Fibroblast of gingiva (primary cell): ENCODE data around the gene RGL1.

Experiments used
- DNase-seq: peaks from one replicate; pipeline ENCODE4 v3.0.0-alpha.2; 2011; ENCODE audit warnings: low read depth

Gene RGL1

GRCh38 chr1:183821889-183822611 is 17.1 kb downstream of the RGL1 start:
- DNase-seq = peak; percentile 68

DNA sequence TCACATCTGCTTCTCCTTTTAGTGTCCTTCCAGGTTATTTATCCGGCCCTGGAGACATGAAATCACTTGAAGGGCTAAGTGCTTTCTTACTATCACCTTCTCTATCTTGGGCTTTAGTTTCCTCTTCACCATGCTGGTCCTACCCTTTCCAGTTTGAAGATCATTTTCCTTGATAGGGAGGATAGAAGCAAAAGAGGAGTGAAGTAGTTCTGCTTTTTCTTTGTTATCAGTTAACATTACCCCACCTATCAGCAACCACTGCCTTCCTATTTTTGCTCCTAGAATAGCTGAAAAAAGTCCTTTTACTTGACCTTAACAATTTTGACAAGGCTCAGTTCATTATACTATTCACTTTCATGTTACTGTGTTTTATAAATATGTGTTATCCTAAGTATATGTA is 19.4 kb downstream of the RGL1 start:
- DNase-seq = no peak

DNA sequence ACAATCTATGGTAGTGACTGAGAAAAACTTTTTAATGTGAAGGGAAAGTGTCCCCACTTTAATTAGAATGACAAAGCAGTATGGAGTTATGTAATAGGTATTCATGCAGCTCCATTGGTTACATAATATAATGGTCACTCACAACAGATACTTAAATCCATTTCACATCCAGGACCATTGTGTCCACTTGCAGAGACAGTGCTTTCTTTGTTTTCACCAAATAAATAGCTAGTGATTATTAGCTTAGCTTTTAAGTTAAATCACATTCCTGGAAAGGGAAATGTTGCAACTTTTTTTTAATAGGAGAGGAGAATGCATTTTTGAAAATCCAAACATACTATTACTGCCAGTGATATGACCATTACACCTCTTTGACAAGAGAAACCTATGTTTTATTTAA is 22.9 kb downstream of the RGL1 start:
- DNase-seq = no peak

- no peak for DNase-seq
Observed at GRCh38 chr1:183830389-183830788, 25.5 kb downstream of the RGL1 start.

GRCh38 chr1:183831311-183831710 is 26.4 kb downstream of the RGL1 start:
- no peak for DNase-seq

DNA sequence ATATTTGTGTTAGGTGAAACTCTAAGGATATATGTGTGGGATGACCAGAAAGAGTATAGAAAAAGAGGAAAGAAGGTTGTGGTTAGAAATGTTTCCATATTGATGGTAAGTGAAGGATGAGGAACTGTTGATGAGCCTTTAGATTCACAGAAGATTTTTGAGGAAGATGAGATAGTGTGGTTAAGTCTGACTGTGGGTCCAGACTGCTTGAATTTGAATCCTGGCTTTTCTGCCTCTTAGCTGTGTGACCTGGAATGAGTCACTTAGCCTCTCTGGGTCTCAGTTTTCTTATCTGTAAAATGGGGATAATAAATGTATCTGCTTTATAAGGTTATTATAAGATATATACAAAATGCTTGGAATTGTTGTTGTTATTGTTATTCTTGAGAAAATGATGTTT is 27.5 kb downstream of the RGL1 start:
- no peak for DNase-seq

GRCh38 chr1:183834568-183834967 is 29.6 kb downstream of the RGL1 start:
- DNase-seq = no peak

GRCh38 chr1:183836598-183836997 is 31.7 kb downstream of the RGL1 start:
- no peak for DNase-seq

- DNase-seq = no peak
Observed at GRCh38 chr1:183837062-183837461, 32.1 kb downstream of the RGL1 start.

DNA sequence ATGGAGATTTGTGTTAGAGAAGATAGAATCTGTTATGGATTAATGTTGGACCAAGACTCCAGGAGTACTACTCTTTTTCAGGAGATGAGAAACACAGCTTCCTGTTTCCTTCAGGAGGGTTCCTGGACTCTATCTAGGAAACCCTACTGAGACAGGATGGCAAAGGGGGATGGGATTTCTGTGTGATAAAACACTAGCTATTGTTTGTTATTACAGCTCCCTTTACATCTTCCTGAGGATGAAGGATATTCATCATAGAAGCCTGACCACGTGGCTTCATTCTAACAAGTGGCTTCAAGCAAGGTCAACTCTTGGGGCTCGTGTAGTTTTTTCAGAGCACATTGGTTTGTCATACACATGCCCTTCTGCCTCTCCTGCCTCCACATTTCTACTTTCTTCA is 33.3 kb downstream of the RGL1 start:
- DNase-seq = no peak

DNA sequence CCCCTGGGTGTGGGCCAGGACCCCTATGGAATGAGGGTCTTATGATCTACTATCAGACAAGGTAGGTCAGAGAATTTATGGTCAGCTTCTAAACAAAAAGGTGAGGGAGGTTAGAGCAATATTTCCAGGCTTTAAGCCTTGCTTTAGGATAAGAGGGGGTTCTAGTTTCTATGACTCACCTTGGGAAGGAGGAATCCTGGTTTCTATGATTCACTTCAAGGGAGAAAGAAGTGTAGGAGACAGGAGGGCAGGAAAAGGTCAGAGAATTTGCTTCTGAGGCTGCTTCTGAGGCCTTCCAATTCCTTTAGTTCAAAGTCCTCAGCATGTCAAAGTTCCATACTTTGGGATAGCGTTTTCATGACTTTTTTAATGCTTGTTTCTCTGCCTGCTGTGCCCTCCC is 35.2 kb downstream of the RGL1 start:
- DNase-seq = no peak

DNA sequence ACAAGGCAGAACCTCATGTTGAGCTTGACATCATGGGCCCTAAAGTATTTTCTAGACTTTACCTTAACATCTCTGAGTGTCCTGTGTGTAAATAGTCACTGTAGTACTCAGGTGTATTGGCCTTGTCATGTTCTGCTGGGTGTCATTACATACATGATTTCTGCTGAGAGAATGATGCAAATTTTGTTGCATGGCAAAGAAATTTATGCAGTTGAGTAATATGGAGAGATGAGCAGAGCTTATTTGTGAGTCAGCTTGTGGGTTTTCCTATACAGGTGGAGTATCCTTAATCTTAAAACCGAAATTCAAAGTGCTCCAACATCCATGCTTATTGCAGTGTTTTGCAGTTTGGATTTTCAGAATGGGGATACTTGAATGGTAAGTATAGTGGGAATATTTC is 36.6 kb downstream of the RGL1 start:
- DNase-seq = peak; percentile 28

GRCh38 chr1:183841950-183842794 is 37.3 kb downstream of the RGL1 start:
- peak; percentile 96 for DNase-seq

DNA sequence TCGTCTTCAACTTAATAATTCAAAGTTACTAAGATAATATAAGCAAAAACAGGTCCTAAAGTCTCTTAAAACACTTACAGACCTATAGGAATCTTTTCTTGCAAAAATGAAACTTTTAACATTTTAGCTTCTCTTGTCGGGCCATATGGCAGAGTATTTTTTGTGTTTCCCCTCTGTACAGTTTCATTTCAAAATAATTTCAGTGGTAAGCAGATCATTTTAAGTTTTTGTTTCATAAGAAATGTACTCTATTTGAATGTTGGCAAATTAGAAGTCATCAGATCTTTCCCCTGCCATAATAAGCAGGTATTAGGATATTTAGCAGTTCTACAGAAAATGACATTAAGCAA is 37.9 kb downstream of the RGL1 start:
- no peak for DNase-seq

DNA sequence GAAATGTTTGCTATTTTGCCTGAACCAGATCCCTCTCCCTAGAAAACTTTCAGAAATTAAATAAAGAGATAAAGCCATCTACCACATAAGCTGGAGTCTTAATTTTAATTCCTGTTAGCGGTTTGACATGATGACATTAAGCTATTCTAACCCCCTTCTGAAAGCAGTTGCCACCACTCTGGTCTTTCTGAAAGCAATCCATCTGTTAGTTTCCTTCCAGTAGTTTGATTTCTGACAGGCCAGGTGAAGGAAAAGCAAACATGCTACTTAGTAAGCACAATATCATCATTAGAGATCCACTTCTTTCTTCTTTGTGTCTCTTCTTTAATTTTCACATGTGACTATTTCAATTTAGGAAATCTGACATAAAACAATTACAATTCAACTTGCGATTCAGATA is 39.9 kb downstream of the RGL1 start:
- no peak for DNase-seq

DNA sequence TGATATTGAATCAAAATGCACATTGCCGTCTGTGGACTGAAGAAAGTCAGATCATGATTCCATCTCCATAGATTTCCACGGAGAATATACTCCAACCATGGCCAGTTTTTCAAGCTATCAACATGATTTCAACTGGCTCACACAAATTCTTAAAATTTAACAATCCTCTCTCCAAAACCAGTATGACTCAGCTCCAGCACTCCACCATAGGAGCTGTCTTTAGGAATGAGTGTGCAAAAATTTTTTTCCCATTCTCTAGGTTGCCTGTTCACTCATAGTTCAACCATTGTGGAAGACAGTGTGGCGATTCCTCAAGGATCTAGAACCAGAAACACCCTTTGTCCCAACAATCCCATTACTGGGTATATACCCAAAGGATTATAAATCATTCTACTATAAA is 40.8 kb downstream of the RGL1 start:
- DNase-seq = no peak

DNA sequence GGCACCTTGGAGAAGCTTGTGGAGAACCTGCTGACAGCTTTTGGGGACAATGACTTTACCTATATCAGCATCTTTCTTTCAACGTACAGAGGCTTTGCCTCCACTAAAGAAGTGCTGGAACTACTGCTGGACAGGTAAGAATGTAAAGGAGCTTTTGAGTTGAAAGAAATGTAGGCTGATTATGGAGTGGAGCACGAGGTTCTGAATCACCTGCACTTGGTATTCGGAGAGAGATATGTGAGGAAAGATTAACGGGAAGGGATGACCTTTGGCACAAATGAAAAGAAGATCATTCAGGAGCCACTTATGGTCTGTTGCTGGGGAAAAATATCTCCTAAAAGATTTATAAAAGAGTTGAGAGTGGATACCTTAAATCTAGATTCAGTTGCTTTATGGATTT is 42.7 kb downstream of the RGL1 start:
- DNase-seq = no peak

- DNase-seq = no peak
Observed at GRCh38 chr1:183850852-183851251, 45.9 kb downstream of the RGL1 start.

DNA sequence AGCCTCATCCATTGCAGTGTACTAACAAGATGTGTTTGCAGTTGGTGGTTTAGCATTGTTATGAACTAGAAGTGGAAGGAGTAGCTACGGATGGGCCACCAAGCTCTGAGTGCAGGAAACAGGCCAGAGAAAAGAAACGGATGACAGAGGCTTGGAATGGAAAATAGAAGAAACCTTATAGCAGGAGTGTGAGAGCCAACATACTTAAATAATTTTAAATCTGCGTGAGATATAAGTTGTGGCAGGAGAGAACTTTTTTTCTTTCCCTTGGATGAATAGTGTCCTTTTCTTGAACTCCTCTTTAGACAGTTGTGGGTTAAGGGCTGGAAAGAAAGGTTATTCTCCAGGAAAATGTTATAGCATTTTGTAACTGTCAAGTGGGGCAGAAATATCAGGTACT is 54.2 kb downstream of the RGL1 start:
- no peak for DNase-seq

DNA sequence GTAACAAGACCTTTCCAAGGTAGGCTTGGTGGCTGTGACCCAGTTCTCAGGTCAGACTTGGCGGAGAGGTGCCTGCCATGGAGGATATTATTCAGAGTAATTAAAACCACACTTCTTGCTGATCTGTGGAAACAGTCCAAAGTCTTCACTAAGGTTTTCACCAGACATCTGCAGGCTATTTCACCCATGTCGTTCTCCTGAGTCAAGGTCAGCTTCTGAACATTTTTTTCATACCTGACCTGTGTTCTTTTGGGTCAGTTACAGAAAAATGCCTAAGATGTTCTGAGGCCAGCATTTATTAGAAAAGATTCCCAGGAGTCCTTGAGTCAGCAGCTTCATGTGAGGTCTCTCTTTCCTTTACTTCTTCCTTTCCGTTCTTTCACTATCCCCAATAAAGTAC is 54.9 kb downstream of the RGL1 start:
- peak; percentile 67 for DNase-seq

GRCh38 chr1:183862967-183863366 is 58.0 kb downstream of the RGL1 start:
- DNase-seq = no peak

- no peak for DNase-seq
Observed at GRCh38 chr1:183863852-183864251, 58.9 kb downstream of the RGL1 start.

DNA sequence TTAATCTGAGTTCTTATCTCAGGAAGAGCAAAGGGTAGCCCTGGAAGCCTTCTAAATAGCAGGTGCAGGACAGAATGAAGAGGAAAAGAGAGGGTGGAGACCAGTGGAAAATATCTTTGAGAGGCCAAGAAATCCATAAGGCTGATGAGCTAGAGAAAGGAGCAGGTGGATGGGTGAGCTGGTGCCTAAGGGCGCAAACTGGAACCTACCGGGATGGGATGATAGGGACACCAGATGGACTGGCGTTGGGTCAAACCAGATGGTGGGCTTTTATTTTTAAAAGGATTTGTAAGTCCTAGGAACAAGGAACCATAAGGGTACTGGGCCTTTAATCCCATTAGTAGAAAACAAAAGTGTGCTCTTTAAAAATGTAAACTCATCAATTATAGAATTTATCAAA is 59.7 kb downstream of the RGL1 start:
- DNase-seq = no peak

DNA sequence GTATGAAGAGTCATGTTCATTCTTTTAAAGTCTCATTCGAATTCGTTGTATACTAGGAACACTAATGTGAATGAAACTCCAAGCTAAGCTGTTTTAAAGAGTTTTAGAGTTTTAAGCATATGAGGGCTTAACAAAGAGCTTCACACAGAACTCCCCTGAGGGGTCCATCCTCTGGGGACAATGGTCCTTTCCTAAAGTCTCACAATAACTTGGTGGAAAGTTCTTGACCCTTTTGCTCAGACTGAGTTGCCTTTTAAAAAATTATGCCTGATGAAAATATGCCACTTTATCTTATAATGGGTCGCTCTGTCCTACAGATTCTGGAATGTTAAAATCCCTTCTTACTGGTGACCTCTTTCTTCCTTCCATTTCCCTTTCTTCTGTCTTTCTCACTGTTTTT is 64.3 kb downstream of the RGL1 start:
- no peak for DNase-seq
